Ectodermal cell (in vitro differentiated cells): ENCODE measurements around the gene HNRNPA2B1.
A peak's percentile ranks its signal among the peaks of the same experiment; 100 is the strongest.
"Not testable (repeated sequence)": the region's sequence is repeated elsewhere in the genome, so short reads cannot be mapped to it uniquely, and the experiment has no call there.

Experiments
- H3K27ac ChIP-seq: 2 replicates; pipeline ENCODE4 v1.7.0; 2013; ENCODE audit warnings: mild to moderate bottlenecking, low read depth, low read length; ENCODE audit not compliant: insufficient read depth, poor library complexity, severe bottlenecking
- H3K27me3 ChIP-seq: 2 replicates; pipeline ENCODE4 v1.7.0; 2013; ENCODE audit warnings: mild to moderate bottlenecking, low read length; ENCODE audit not compliant: insufficient read depth, control insufficient read depth, poor library complexity, severe bottlenecking
- H3K36me3 ChIP-seq: one replicate; pipeline ENCODE4 v1.7.0; 2013; ENCODE audit warnings: low read length; ENCODE audit not compliant: control insufficient read depth, insufficient read depth
- H3K4me1 ChIP-seq: one replicate; pipeline ENCODE4 v1.7.0; 2013; ENCODE audit warnings: low read length; ENCODE audit not compliant: control insufficient read depth, insufficient read depth
- H3K4me3 ChIP-seq: 2 replicates; pipeline ENCODE4 v1.7.0; 2013; ENCODE audit warnings: low read depth, low read length, control low read depth; ENCODE audit not compliant: insufficient read depth
- H3K9me3 ChIP-seq: 2 replicates; pipeline ENCODE4 v1.7.0; 2013; ENCODE audit warnings: mild to moderate bottlenecking, low read length, moderate library complexity; ENCODE audit not compliant: control insufficient read depth
- WGBS, 2 experiments: methylation state at CpG; one replicate each; pipeline ENCODE4 v1.1.7; 2013; ENCODE audit warnings: missing lambda C conversion rate in 2 of 2; 5-methylcytosine and 5-hydroxymethylcytosine counted together

Gene HNRNPA2B1

DNA sequence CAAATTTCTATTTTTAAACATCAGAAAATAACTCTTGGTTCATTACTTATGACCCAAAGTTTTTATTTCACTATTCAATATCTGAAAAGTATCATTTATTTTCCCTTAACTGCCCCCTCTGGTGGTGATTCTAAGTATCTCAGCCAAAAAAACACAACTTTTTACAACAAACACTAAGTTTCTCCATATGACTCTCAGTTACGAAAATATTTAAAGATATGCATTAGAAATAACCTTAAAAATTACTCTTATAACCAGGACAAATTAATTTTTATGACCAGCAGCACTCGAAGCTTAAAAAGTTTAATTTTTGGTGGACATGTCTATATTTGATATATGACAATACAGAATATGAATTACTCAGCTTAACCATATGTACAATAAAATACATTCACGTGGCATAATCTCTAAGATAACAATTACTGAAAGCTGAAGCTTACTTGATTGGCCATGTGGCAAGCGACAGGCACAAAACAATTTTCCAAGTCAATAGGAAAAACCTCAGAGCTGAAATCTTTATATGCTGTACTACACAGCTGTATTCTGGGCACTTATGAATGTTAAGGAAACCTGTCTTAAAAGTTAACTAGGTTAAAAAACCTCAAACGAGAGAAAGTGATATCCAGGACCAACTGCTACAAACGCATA lies 2.3 kb downstream of the HNRNPA2B1 start:
- Histone ChIP-seq H3K9me3 (no peaks in the 10 kb centered on the region), H3K4me3 (peak overlapping the region; percentile 98), H3K4me1 (peaks cover 28% of the 10 kb centered on the region), H3K27ac (no peak overlapping the region), H3K36me3 (peaks cover 40% of the 10 kb centered on the region), H3K27me3 (no peaks in the 10 kb centered on the region)
- WGBS, 2 experiments = 0% methylated on average over 4 to 5 of the region's 6 CpGs

DNA sequence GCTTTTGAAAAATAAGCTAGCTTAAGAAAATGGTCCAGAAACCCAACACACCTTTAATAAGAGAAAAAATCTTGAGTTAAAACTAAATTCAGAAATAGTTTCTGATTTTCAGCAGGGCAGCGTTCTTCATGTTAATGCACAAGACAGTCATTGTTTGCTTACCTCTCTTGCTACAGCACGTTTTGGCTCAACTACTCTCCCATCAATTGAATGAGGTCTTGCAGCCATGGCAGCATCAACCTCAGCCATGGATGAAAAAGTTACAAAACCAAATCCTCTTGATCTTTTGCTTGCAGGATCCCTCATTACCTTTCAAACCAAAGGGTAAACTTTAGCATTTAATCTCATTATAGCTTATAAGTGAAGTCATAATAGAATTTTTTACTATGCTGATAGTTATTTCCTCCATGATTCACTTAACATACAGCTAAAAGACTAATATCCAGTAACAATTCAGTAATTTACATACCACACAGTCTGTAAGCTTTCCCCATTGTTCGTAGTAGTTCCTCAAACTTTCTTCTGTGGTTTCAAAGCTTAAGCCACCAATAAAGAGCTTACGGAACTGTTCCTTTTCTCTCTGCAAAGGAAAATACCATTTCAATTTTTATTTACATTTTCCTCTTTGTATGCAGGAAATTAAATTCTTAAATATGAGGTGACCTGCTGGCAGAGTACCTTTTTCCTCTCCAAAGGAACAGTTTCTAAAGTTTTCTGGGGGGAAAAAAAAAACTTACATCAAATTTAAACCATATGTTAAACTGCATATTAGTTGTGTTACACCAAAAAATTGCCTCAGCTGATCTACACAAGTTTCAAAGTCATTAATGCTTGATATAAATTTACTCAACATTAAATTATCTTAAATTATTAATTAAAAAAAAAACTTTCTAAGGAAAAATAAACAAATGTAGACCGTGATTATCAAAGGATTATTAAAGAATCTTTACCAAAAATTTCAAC lies 3.1 kb downstream of the HNRNPA2B1 start:
- no peaks in the 10 kb centered on the region for H3K9me3 ChIP-seq
- peak overlapping the region; percentile 98 for H3K4me3 ChIP-seq
- peaks cover 48% of the 10 kb centered on the region for H3K36me3 ChIP-seq
- 10 to 16% methylated on average over 5 of the region's 5 CpGs for WGBS, 2 experiments
- no peak overlapping the region for H3K27ac ChIP-seq
- peaks cover 28% of the 10 kb centered on the region for H3K4me1 ChIP-seq
- no peaks in the 10 kb centered on the region for H3K27me3 ChIP-seq

GRCh38 chr7:26195867-26196657 lies 4.5 kb downstream of the HNRNPA2B1 start:
- H3K9me3 ChIP-seq = no peaks in the 10 kb centered on the region
- H3K27ac ChIP-seq = no peak overlapping the region
- WGBS, 2 experiments = 86 to 91% methylated on average over 10 of the region's 10 CpGs
- H3K36me3 ChIP-seq = peaks cover 59% of the 10 kb centered on the region
- no peaks in the 10 kb centered on the region for H3K27me3 ChIP-seq
- H3K4me3 ChIP-seq = peak overlapping the region; percentile 98
- H3K4me1 ChIP-seq = peaks cover 28% of the 10 kb centered on the region

- peaks cover 68% of the 10 kb centered on the region for H3K36me3 ChIP-seq
- H3K9me3 ChIP-seq = no peaks in the 10 kb centered on the region
- no peaks in the 10 kb centered on the region for H3K27me3 ChIP-seq
- no peak overlapping the region for H3K27ac ChIP-seq
- no peak overlapping the region for H3K4me3 ChIP-seq
- peaks cover 28% of the 10 kb centered on the region for H3K4me1 ChIP-seq
- 90 to 94% methylated on average over 4 to 5 of the region's 5 CpGs for WGBS, 2 experiments
Measured at GRCh38 chr7:26195182-26195581, 5.4 kb downstream of the HNRNPA2B1 start.

GRCh38 chr7:26194764-26195163 lies 5.8 kb downstream of the HNRNPA2B1 start:
- WGBS, 2 experiments = 89 to 96% methylated on average over 10 of the region's 11 CpGs
- not testable (repeated sequence) for H3K9me3 ChIP-seq, H3K27me3 ChIP-seq, H3K27ac ChIP-seq, H3K4me3 ChIP-seq
- Histone ChIP-seq H3K4me1 (peaks cover 28% of the 10 kb centered on the region), H3K36me3 (peaks cover 70% of the 10 kb centered on the region)

- Histone ChIP-seq H3K27me3 (no peaks in the 10 kb centered on the region), H3K36me3 (peaks cover 81% of the 10 kb centered on the region), H3K4me1 (peaks cover 28% of the 10 kb centered on the region), H3K9me3 (no peaks in the 10 kb centered on the region), H3K4me3 (no peak overlapping the region), H3K27ac (no peak overlapping the region)
- WGBS, 2 experiments = 88 to 90% methylated on average over 8 of the region's 8 CpGs
Measured at GRCh38 chr7:26193432-26194207, 6.9 kb downstream of the HNRNPA2B1 start.

DNA sequence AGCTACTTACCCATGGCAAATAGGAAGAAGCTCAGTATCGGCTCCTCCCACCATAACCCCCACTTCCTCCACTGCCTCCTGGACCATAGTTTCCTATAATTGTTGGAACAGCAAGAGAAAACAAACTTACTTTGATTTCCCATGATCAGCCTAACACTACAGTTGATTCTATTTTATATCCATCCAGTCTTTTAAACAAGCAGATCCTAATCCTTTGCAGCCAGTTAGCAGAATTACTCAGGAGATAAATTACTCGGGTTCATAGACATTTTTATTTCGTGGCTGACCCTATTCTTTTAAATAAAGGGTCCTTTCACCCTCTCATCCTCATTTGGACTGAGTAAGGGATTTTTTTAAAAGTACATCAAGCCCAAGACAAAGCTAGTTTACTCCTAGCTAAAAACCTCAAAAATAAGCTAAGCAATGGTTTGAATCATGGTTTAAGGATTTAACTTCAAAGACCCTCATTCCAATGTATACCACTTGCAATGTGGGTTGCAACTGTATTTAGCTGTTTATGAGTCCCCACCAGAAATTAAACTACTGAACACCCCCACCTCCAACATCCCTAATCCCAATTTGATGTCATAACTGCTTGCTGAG lies 8.0 kb downstream of the HNRNPA2B1 start:
- no peaks in the 10 kb centered on the region for H3K27me3 ChIP-seq
- WGBS, 2 experiments = 91 to 97% methylated on average over 3 of the region's 3 CpGs
- H3K4me1 ChIP-seq = peaks cover 28% of the 10 kb centered on the region
- H3K4me3 ChIP-seq = no peak overlapping the region
- H3K27ac ChIP-seq = no peak overlapping the region
- no peaks in the 10 kb centered on the region for H3K9me3 ChIP-seq
- H3K36me3 ChIP-seq = peaks cover 85% of the 10 kb centered on the region

DNA sequence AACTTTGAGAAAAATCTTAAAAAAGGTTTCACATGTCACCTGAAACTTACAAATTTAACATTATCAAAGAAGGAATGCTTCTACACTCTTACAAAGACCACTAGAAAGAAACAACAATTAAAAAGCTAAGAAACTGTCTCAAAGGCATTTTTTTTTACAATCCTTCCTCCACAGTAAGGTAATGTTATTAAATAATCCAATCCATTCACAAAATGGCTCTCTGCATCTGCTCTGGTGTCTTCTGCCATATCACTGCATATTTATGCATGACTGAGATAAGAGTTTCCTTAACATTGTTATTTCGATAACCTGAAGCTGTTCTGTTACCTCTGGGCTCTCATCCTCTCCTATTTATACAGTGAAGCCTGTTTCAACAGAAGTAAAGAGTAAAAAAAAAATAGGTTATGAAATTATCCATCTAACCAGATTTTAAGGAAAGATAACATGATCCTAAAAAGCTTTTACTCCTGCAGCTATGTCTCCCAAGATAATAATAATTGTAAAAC lies 8.5 kb downstream of the HNRNPA2B1 start:
- no peaks in the 10 kb centered on the region for H3K27me3 ChIP-seq
- H3K4me3 ChIP-seq = no peak overlapping the region
- WGBS, 2 experiments = 86 to 100% methylated on average over 1 of the region's 1 CpG
- no peak overlapping the region for H3K27ac ChIP-seq
- peaks cover 79% of the 10 kb centered on the region for H3K36me3 ChIP-seq
- no peaks in the 10 kb centered on the region for H3K9me3 ChIP-seq
- peaks cover 26% of the 10 kb centered on the region for H3K4me1 ChIP-seq
